K562 (cell line): ENCODE measurements around the gene PGR. TPM values are rescaled to one million over a fixed set of nuclear protein-coding genes. Genes with fewer than 3 reads are reported as not detected.

ENCODE experiments used
- ATAC-seq: fragments of 200-7000 bp; cut with Tn5 transposase; 3 replicates; pipeline ENCODE4 v1.9.1; 2020; ENCODE audit warnings: moderate library complexity
- BruUV-seq: library from RNA; stranded (reverse); fragments of 400-500 nt; replicated peaks from 2 replicates; lab custom pipeline; 2021; lab: Mats Ljungman, UMichigan
- CTCF ChIA-PET: fragments of 300-600 bp; formaldehyde crosslinking; extraction: SDS; loops from one replicate; lab custom pipeline; 2021; ENCODE audit warnings: low intra/inter-chr PET ratio; lab: Yijun Ruan, JAX
- POLR2A ChIA-PET: fragments of 300-600, 350-650 bp; sonication (Branson Sonifier 250); formaldehyde crosslinking; extraction: SDS; loops from one replicate; lab custom pipeline; 2021; ENCODE audit warnings: antibody characterized with exemption, inconsistent platforms; lab: Yijun Ruan, JAX
- DNase-seq, 4 experiments: peaks; one replicate each; pipeline versions ENCODE4 v3.0.0 to v3.0.0-alpha.2; 2011 to 2018; ENCODE audit warnings: low spot score in 3 of 4, mixed read lengths in 3 of 4; ENCODE audit errors: extremely low read depth in 1 of 4
- FAIRE-seq: peaks from 2 replicates; lab custom pipeline; 2011; peaks lifted over from hg19 to GRCh38; lab: Jason Lieb, UNC
- H2AFZ ChIP-seq: 2 replicates; pipeline ENCODE4 v1.6.0; 2011; ENCODE audit warnings: low read depth, low read length, control low read depth, inconsistent platforms
- H3K27ac ChIP-seq: fragments of 200-600 bp; 3 replicates; pipeline ENCODE4 v1.8.0; 2011; ENCODE audit warnings: low read depth, mild to moderate bottlenecking, control low read depth, inconsistent platforms, low read length, moderate library complexity, mixed read lengths; ENCODE audit errors: extremely low read depth
- H3K27me3 ChIP-seq, 2 experiments: fragments of 300-600 bp in 1 of 2; 2 replicates in 1 of 2; 3 replicates in 1 of 2; pipeline versions ENCODE4 v1.6.0 to v1.8.0; 2011; ENCODE audit warnings: inconsistent platforms in 2 of 2, low read length in 2 of 2, mild to moderate bottlenecking in 1 of 2, mixed read lengths in 1 of 2, moderate library complexity in 1 of 2; ENCODE audit not compliant: control insufficient read depth in 2 of 2, insufficient read depth in 2 of 2
- H3K36me3 ChIP-seq: fragments of 300-600 bp; 3 replicates; pipeline ENCODE4 v1.8.0; 2011; ENCODE audit warnings: mild to moderate bottlenecking, low read length, inconsistent platforms; ENCODE audit not compliant: control insufficient read depth, insufficient read depth
- H3K4me1 ChIP-seq, 2 experiments: fragments of 200-600 bp in 1 of 2; replicated peaks in 1 of 2; 2 replicates in 1 of 2; 3 replicates in 1 of 2; pipeline versions ENCODE4 v1.5.1 to v1.8.0; 2011; ENCODE audit warnings: inconsistent platforms in 2 of 2, low read length in 2 of 2, mild to moderate bottlenecking in 1 of 2, mixed read lengths in 1 of 2, moderate library complexity in 1 of 2; ENCODE audit not compliant: control insufficient read depth in 2 of 2, insufficient read depth in 2 of 2
- H3K4me2 ChIP-seq: 2 replicates; pipeline ENCODE4 v1.6.1; 2011; ENCODE audit warnings: low read length, control low read depth, inconsistent platforms, mixed read lengths; ENCODE audit not compliant: insufficient read depth
- H3K4me3 ChIP-seq: fragments of 200-600 bp; sonication (generic), shearing (Covaris generic); 2 replicates; pipeline ENCODE4 v1.5.1; 2016; ENCODE audit warnings: control low read depth, inconsistent platforms
- H3K79me2 ChIP-seq: fragments of 200-600 bp; 3 replicates; pipeline ENCODE4 v1.8.0; 2011; ENCODE audit warnings: low read length, inconsistent platforms; ENCODE audit not compliant: control insufficient read depth, insufficient read depth
- H3K9ac ChIP-seq, 2 experiments: 2 replicates each; pipeline versions ENCODE4 v1.6.0 to v1.6.1; 2011; ENCODE audit warnings: low read depth in 2 of 2, low read length in 2 of 2, control low read depth in 1 of 2, inconsistent platforms in 1 of 2, mild to moderate bottlenecking in 1 of 2, mixed read lengths in 1 of 2; ENCODE audit not compliant: insufficient read depth in 1 of 2
- H3K9me1 ChIP-seq: one replicate; pipeline ENCODE4 v1.6.0; 2011; ENCODE audit warnings: inconsistent platforms, mild to moderate bottlenecking, low read length, moderate library complexity; ENCODE audit not compliant: control insufficient read depth, insufficient read depth
- H3K9me3 ChIP-seq: replicated peaks from 2 replicates; pipeline ENCODE4 v1.5.1; 2011; ENCODE audit warnings: low read depth, low read length, inconsistent platforms; ENCODE audit not compliant: control insufficient read depth, insufficient read depth
- H4K20me1 ChIP-seq: replicated peaks from 2 replicates; pipeline ENCODE4 v1.6.1; 2011; ENCODE audit warnings: low read length, inconsistent platforms, mixed read lengths; ENCODE audit not compliant: control insufficient read depth, insufficient read depth
- CHD1 ChIP-seq: fragments of 200-600 bp; sonication (generic); IDR thresholded peaks from one replicate; pipeline ENCODE4 v1.6.1; 2012; ENCODE audit warnings: mild to moderate bottlenecking, moderate library complexity, low read length, inconsistent platforms
- EP400 ChIP-seq: fragments of 450-650 bp; IDR thresholded peaks from 2 replicates; pipeline ENCODE4 v1.6.1; 2017; ENCODE audit warnings: antibody characterized with exemption, mild to moderate bottlenecking, moderate library complexity
- RBM22 ChIP-seq: fragments of 200-400 bp; formaldehyde crosslinking; IDR thresholded peaks from 2 replicates; pipeline ENCODE4 v1.6.1; 2018; ENCODE audit warnings: low read length, low read depth; ENCODE audit not compliant: poor library complexity, severe bottlenecking
- SIN3A ChIP-seq, 2 experiments: fragments of 150-350 bp in 1 of 2; IDR thresholded peaks; 2 replicates each; pipeline ENCODE4 v1.6.1; 2011 to 2016; ENCODE audit warnings: borderline replicate concordance in 2 of 2, low read depth in 2 of 2, low read length in 2 of 2, mild to moderate bottlenecking in 2 of 2, moderate library complexity in 2 of 2; ENCODE audit not compliant: control insufficient read depth in 1 of 2
- SIRT6 ChIP-seq: IDR thresholded peaks from one replicate; pipeline ENCODE4 v1.6.1; 2012; ENCODE audit warnings: low read depth, mild to moderate bottlenecking, control low read depth, inconsistent platforms, low read length, moderate library complexity
- SMC3 ChIP-seq: conservative IDR thresholded peaks from 2 replicates; pipeline ENCODE4 v1.6.1; 2011; ENCODE audit warnings: low read depth, low read length, improper control_type of control experiment; ENCODE audit not compliant: insufficient read depth
- XRCC3 ChIP-seq: fragments of 450-650 bp; IDR thresholded peaks from 2 replicates; pipeline ENCODE4 v1.6.1; 2017; ENCODE audit warnings: mild to moderate bottlenecking, moderate library complexity
- ZNF282 ChIP-seq: sonication (generic); formaldehyde crosslinking; IDR thresholded peaks from 2 replicates; pipeline ENCODE4 v1.8.1; 2023; ENCODE audit warnings: missing genetic modification reagents
- ZNF75A ChIP-seq: fragments of 450-650 bp; formaldehyde crosslinking; IDR thresholded peaks from 2 replicates; pipeline ENCODE4 v1.4.0; 2020; ENCODE audit warnings: mild to moderate bottlenecking
- in situ Hi-C: fragments of 300-500 bp; cut with MboI; formaldehyde crosslinking; loops from 4 replicates; pipeline ENCODE4 v1.15.0; 2018; ENCODE audit warnings: inconsistent platforms, mixed read lengths
- intact Hi-C: fragments of 100-400 bp; cut with micrococcal nuclease; formaldehyde crosslinking; loops from 2 replicates; pipeline ENCODE4 v1.14.2; 2022
- polyA plus RNA-seq, 8 experiments: library from polyadenylated mRNA; depleted of rRNA in 4 of 8; stranded (reverse) in 5 of 8; unstranded in 3 of 8; fragments of >200 nt; fragmentation: Nextera tagmentation in 2 of 8; fragmentation: Illumina TruSeq in 1 of 8; extraction: Ambion mirVana in 2 of 8; extraction: Trizol in 1 of 8; gene quantifications; 2 replicates each; pipeline versions ENCODE4 v1.2.1 to v1.2.3, GENCODE V29; 2011 to 2014; ENCODE audit warnings: inconsistent platforms in 1 of 8, missing spikeins in 1 of 8
- total RNA-seq, 7 experiments: library from RNA; depleted of rRNA in 6 of 7; stranded (reverse); fragments of >200 nt in 6 of 7; fragmentation: Illumina TruSeq in 2 of 7; extraction: Trizol in 2 of 7; gene quantifications; 2 replicates each; pipeline versions ENCODE4 v1.2.1 to v1.2.3, GENCODE V29; 2011 to 2021; ENCODE audit warnings: low replicate concordance in 1 of 7
- TF ChIP-seq, protein P1 (sequence below): sonication (generic); formaldehyde crosslinking; IDR thresholded peaks from 2 replicates; pipeline ENCODE4 v1.8.1; 2023; ENCODE audit warnings: mild to moderate bottlenecking, missing genetic modification reagents
- TF ChIP-seq, protein P2 (sequence below): sonication (generic); formaldehyde crosslinking; IDR thresholded peaks from 2 replicates; pipeline ENCODE4 v1.8.1; 2023; ENCODE audit warnings: mild to moderate bottlenecking, missing genetic modification reagents
- TF ChIP-seq, protein P3 (sequence below): fragments of 450-650 bp; IDR thresholded peaks from 2 replicates; pipeline ENCODE4 v1.7.1; 2018; ENCODE audit warnings: mild to moderate bottlenecking, low read depth; ENCODE audit not compliant: partially characterized antibody

The PGR gene
- total and polyA plus RNA-seq, 9 of the 15 experiments (the other 6 are each of a cell fraction or from before 2014, with no cell fraction given), result 0.43 to 2.4 (median 1.3) TPM

DNA sequence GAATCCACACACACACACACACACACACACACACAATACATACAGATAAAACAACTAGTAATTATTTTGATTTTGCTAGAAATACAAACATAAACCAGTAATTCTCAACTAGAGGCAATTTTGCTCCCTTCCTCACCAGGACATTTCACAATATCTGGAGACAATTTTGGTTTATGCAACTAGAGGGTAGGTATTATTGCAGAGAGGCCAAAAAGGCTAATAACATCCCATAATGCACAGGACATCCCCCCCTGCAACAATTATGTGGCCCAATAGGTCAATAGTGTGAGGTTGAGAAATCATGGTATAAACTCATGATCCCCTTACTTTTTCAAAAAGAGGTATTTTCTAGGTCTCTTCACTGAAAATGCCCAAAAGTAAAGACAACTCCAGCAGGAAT is 29.0 kb downstream of the PGR start:
- no TSS peak for BruUV-seq
- ChIA-PET POLR2A (no interaction called here), CTCF (no interaction called here)
- Histone ChIP-seq H3K9me1 (no peaks in the 10 kb centered on the region), H3K27ac (no peak overlapping the region), H3K36me3 (no peaks in the 10 kb centered on the region), H3K4me2 (no peak overlapping the region), H2AFZ (no peak overlapping the region), H3K9me3 (no peaks in the 10 kb centered on the region), H3K79me2 (no peaks in the 10 kb centered on the region), H3K9ac (no peak overlapping the region), H3K4me1 (no peaks in the 10 kb centered on the region; a peak in 1 of 5 replicates), H4K20me1 (no peaks in the 10 kb centered on the region), H3K27me3 (no peaks in the 10 kb centered on the region), H3K4me3 (no peak overlapping the region)
- TF ChIP-seq EP400 (no peak), SIN3A (IDR thresholded peaks at IDR 0.05; ENCODE audit: borderline replicate concordance in 2 of 2, control insufficient read depth in 1 of 2, low read depth in 2 of 2, low read length in 2 of 2) (no peak), ZNF282 (no peak), SMC3 (no peak), SIRT6 (no peak), XRCC3 (no peak), CHD1 (no peak), RBM22 (no peak), ZNF75A (CRISPR knock-in tag) (no peak)
- TF ChIP-seq, protein P1, sequence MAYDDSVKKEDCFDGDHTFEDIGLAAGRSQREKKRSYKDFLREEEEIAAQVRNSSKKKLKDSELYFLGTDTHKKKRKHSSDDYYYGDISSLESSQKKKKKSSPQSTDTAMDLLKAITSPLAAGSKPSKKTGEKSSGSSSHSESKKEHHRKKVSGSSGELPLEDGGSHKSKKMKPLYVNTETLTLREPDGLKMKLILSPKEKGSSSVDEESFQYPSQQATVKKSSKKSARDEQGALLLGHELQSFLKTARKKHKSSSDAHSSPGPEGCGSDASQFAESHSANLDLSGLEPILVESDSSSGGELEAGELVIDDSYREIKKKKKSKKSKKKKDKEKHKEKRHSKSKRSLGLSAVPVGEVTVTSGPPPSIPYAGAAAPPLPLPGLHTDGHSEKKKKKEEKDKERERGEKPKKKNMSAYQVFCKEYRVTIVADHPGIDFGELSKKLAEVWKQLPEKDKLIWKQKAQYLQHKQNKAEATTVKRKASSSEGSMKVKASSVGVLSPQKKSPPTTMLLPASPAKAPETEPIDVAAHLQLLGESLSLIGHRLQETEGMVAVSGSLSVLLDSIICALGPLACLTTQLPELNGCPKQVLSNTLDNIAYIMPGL, result no peak
- TF ChIP-seq, protein P2, sequence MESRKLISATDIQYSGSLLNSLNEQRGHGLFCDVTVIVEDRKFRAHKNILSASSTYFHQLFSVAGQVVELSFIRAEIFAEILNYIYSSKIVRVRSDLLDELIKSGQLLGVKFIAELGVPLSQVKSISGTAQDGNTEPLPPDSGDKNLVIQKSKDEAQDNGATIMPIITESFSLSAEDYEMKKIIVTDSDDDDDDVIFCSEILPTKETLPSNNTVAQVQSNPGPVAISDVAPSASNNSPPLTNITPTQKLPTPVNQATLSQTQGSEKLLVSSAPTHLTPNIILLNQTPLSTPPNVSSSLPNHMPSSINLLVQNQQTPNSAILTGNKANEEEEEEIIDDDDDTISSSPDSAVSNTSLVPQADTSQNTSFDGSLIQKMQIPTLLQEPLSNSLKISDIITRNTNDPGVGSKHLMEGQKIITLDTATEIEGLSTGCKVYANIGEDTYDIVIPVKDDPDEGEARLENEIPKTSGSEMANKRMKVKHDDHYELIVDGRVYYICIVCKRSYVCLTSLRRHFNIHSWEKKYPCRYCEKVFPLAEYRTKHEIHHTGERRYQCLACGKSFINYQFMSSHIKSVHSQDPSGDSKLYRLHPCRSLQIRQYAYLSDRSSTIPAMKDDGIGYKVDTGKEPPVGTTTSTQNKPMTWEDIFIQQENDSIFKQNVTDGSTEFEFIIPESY (CRISPR knock-in tag), result no peak
- TF ChIP-seq, protein P3, sequence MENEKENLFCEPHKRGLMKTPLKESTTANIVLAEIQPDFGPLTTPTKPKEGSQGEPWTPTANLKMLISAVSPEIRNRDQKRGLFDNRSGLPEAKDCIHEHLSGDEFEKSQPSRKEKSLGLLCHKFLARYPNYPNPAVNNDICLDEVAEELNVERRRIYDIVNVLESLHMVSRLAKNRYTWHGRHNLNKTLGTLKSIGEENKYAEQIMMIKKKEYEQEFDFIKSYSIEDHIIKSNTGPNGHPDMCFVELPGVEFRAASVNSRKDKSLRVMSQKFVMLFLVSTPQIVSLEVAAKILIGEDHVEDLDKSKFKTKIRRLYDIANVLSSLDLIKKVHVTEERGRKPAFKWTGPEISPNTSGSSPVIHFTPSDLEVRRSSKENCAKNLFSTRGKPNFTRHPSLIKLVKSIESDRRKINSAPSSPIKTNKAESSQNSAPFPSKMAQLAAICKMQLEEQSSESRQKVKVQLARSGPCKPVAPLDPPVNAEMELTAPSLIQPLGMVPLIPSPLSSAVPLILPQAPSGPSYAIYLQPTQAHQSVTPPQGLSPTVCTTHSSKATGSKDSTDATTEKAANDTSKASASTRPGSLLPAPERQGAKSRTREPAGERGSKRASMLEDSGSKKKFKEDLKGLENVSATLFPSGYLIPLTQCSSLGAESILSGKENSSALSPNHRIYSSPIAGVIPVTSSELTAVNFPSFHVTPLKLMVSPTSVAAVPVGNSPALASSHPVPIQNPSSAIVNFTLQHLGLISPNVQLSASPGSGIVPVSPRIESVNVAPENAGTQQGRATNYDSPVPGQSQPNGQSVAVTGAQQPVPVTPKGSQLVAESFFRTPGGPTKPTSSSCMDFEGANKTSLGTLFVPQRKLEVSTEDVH, result no peak
- FAIRE-seq (no peak), DNase-seq (no peak), ATAC-seq (no peak)
- in situ Hi-C loops, result no loop called here
- intact Hi-C loops, result no loop called here
